ENCODE data around the gene SLC35F3.

SLC35F3 gene

GRCh38 chr1:234327577-234328164 is 423.2 kb downstream of the SLC35F3 start:
- no peak for FAIRE-seq
- no peak for TF ChIP-seq CTCF (IDR thresholded peaks at IDR 0.05; ENCODE audit: insufficient read depth, missing control alignments)

GRCh38 chr1:234330843-234331215 is 426.4 kb downstream of the SLC35F3 start:
- DNase-seq (ENCODE audit: insufficient read length, low spot score) (no peak), FAIRE-seq (no peak)
- no peak for TF ChIP-seq CTCF (IDR thresholded peaks at IDR 0.05; ENCODE audit: insufficient read depth, missing control alignments)

More at GRCh38 chr1:234327577-234328164, 423.2 kb downstream of the SLC35F3 start:
- no peak for DNase-seq (ENCODE audit: insufficient read length, low spot score)

GRCh38 chr1:234331507-234331906 is 427.0 kb downstream of the SLC35F3 start:
- TF ChIP-seq CTCF (IDR thresholded peaks at IDR 0.05; ENCODE audit: insufficient read depth, missing control alignments): no peak
- DNase-seq (ENCODE audit: insufficient read length, low spot score): no peak
- no peak for FAIRE-seq

- no peak for FAIRE-seq
Observed at GRCh38 chr1:234336359-234336758, 431.9 kb downstream of the SLC35F3 start.

GRCh38 chr1:234337233-234337632 is 432.8 kb downstream of the SLC35F3 start:
- DNase-seq (ENCODE audit: insufficient read length, low spot score) (no peak), FAIRE-seq (no peak)

More at GRCh38 chr1:234336359-234336758, 431.9 kb downstream of the SLC35F3 start:
- TF ChIP-seq CTCF (IDR thresholded peaks at IDR 0.05; ENCODE audit: insufficient read depth, missing control alignments): no peak
- DNase-seq (ENCODE audit: insufficient read length, low spot score): no peak

GRCh38 chr1:234340528-234340927 is 436.1 kb downstream of the SLC35F3 start:
- FAIRE-seq (peak; percentile 84), DNase-seq (ENCODE audit: insufficient read length, low spot score) (no peak)
- TF ChIP-seq CTCF (IDR thresholded peaks at IDR 0.05; ENCODE audit: insufficient read depth, missing control alignments): no peak

More at GRCh38 chr1:234337233-234337632, 432.8 kb downstream of the SLC35F3 start:
- no peak for TF ChIP-seq CTCF (IDR thresholded peaks at IDR 0.05; ENCODE audit: insufficient read depth, missing control alignments)

- FAIRE-seq (no peak), DNase-seq (ENCODE audit: insufficient read length, low spot score) (no peak)
- no peak for TF ChIP-seq CTCF (IDR thresholded peaks at IDR 0.05; ENCODE audit: insufficient read depth, missing control alignments)
Observed at GRCh38 chr1:234342774-234343173, 438.3 kb downstream of the SLC35F3 start.

All from D721Med (cell line).